NOMO-1 (cell line): Measurements from ENCODE around the gene BAIAP2.

Experiments used
- DNase-seq, 2 experiments: peaks; one replicate each; lab custom pipeline; 2025; ENCODE audit not compliant: unreplicated experiment in 2 of 2; lab: John Stamatoyannopoulos, UW

Gene BAIAP2

GRCh38 chr17:81084680-81085419 is 49.9 kb downstream of the BAIAP2 start:
- DNase-seq, result no peak

GRCh38 chr17:81085420-81085911 is 50.5 kb downstream of the BAIAP2 start:
- DNase-seq, result no peak

- DNase-seq, result no peak
Measured at GRCh38 chr17:81086789-81087551, 52.0 kb downstream of the BAIAP2 start.

DNA sequence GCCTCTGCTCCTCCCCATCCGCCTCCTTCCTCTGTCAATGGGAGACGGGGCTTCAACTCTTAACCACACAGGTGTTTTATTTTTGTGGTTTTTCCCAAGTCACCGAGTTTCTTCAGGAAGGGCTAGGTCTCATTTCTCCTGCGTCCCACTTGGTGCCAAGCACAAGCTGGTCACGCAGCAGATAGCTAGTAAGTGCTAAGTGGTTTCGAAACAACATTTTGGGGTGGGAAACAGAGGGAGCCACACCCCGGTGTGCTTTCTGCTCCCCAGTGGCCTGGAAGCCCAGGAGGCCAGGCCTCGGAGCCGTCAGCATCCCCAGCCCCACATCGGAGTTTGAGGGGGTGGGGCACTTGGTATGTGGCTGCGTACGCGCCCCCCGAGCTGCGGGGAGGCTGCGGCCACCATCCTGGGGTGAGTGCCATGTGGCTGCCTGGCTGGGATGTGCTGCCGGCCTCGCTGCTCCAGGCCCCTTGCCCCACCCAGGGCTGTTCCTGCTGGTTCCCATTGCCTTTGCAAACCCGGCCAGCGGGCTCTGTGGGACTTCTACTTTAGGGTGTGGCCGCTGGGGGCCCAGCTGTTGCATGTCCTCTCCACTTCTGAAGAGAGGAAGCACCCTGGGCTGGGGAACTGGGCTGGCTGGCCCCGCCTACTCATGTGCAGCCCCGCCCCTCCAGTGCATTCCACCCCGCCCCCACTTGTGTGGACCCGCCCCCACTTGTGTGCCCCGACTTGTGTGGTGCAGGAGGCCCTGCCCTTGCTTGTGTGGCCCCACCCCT is 55.6 kb downstream of the BAIAP2 start:
- DNase-seq, result peak; percentile 70 to 74

DNA sequence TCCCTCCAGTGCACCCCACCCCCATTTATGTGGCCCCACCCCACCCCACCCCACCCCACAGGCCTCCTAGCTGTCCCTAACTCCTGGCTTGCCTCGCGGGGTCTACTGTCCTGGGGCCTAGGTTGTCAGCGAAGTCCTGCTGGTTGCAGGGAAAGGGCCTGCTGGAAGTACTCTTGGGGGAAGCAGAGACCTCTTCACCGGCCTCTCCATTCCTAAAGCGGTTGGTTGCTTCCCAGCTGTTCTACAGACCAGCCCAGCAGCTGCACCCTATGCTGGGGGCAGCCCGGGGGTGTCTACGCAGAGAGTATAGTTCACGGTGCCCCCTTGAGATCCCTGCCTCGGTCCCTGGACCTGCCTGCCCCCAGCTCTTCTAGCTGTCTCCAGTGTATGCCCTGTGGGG is 56.2 kb downstream of the BAIAP2 start:
- DNase-seq, result no peak

DNA sequence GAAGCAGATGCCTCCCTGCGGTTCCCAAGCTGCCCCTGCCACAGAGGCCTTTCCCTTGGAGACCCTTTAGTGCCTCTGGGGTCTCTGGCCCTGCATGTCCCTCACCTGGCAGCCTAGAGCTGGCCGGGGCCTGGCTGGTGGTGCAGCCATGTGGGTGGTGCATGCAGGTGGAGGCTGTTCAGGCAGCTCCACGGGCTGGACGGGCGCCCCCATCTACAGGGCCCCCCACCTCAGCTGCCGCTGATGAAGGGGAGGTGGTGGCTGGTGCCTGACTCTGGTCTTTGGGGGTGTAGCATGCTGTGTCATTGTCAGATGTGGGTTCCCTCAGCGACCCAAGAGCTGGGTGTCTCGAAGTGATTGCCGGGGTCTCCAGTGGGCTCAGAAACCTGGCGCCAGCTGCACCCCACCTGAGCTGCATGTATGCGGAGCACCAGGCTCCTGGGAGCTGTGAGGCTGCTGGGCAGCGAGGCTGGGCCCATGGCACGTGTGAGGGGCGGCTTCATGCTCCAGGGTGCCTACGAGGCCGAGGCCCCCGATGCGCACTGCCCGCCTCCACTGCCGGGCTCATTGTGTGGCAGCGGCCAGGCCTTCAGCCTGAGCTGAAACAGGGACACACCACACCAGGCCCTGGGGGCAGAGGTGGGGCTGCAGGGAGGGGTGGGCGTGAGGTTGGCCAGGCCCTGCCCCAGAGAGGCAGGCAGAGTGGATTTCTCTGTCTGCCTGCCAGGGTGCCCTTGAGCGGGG is 57.0 kb downstream of the BAIAP2 start:
- DNase-seq, result no peak

GRCh38 chr17:81092518-81093095 is 57.7 kb downstream of the BAIAP2 start:
- DNase-seq, result no peak

- DNase-seq, result no peak
Measured at GRCh38 chr17:81093619-81094508, 58.9 kb downstream of the BAIAP2 start.

GRCh38 chr17:81094509-81095382 is 59.8 kb downstream of the BAIAP2 start:
- peak; percentile 63 to 71 for DNase-seq

GRCh38 chr17:81095383-81095762 is 60.4 kb downstream of the BAIAP2 start:
- DNase-seq, result no peak

DNA sequence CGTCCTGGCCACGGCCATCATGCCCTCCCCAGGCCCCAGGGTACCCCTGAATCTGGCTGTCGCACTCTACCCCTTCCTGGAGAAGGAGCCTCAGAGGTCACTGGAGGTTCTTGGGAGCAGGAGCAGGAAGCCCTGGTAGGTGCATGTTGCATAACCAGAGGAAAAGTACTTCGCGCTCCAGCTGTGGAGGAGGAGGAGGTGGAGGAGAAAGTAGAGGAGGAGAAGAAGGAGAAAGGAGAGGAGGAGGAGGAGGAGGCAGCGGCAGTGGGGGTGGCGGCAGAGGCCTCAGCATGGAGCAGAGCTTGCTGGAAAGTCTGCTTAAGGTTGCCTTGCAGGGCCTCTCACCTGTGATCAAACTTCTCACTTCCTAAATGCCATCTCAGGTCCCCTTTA is 61.8 kb downstream of the BAIAP2 start:
- no peak for DNase-seq

DNA sequence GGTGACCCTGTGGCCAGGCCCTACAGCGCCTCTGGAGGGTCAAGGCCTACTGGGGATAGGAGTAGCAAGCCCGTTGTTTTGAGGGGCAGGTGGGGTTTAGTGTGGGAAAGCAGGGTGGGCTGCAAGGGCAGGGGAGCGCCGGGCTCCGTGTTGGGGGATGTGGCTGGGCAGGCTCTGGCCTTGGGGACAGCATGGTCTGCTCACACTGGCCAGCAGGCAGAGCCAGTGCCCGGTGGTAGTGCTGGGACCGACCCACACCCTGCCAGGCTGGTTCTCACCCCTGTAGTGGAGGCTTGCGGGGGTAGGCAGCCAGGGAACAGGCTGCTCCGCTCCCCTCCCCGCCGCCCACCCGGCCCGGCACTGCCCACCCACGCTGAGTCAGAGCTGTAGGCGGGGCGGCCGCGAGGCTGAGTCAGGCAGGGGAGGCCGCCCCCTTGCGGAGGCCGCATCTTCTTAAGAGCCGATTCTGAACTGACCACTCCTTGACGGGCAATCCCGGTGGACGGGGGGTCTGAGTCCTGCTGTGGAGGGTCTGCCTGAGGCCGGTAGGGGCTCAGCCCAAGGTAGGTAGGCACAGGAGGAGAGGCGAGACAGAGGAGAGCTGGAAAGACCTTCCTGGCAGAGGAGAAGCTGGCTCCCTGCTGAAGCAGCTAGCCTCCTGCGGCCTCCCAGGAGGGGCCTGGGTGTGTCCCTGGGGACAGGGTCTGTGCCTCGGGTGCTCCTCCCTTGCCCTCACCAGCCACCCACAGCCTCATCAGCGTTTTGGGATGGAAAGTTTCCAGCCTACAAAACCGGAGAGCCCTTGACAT is 62.4 kb downstream of the BAIAP2 start:
- DNase-seq, result peak; percentile 36 to 64

- DNase-seq, result no peak
Measured at GRCh38 chr17:81097943-81098308, 63.0 kb downstream of the BAIAP2 start.

DNA sequence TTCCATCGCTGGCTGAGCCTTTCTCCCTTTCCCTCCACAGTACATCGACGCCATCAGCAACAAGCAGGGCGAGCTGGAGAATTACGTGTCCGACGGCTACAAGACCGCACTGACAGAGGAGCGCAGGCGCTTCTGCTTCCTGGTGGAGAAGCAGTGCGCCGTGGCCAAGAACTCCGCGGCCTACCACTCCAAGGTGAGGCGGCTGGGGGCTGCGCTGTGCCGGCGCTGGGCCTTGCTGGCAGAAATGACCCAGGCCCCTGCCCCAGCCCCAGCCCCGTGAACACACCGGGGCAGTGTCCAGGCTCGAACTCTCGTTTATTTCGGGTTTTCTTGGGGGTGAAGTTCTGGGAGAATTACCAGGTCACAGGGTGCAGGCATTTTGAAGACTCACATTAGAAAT is 64.9 kb downstream of the BAIAP2 start:
- no peak for DNase-seq

- DNase-seq, result no peak
Measured at GRCh38 chr17:81100668-81101067, 65.7 kb downstream of the BAIAP2 start.

GRCh38 chr17:81101614-81102306 is 66.8 kb downstream of the BAIAP2 start:
- peak; percentile 65 to 81 for DNase-seq

DNA sequence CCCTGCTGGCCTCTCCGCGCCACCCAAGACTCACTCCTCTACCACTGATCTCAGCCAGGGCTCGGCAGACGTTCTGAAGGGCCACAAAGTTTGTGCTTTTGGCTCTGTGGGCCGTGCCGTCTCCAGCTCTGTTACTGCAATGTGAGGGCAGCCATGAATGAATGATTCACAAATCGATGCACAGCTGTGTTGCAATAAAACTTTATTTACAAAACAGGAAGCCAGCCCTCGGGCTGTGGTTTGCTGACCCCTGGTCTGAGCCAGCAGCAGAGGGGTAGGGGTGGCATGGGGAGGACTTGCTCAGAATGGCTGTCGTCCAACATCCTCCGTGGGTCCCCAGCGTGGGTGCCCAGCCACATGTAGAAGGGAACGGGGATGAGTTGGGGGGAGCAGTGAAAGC is 67.4 kb downstream of the BAIAP2 start:
- no peak for DNase-seq
